Kidney capillary endothelial cell (primary cell): ENCODE measurements around the gene TGFB1I1.
A peak's percentile ranks its signal among the peaks of the same experiment; 100 is the strongest.
"Not testable (repeated sequence)": the region's sequence is repeated elsewhere in the genome, so short reads cannot be mapped to it uniquely, and the experiment has no call there.

Source experiments
- DNase-seq: peaks from one replicate; pipeline ENCODE4 v3.0.0-alpha.2; 2018; ENCODE audit warnings: low spot score

Gene TGFB1I1

DNA sequence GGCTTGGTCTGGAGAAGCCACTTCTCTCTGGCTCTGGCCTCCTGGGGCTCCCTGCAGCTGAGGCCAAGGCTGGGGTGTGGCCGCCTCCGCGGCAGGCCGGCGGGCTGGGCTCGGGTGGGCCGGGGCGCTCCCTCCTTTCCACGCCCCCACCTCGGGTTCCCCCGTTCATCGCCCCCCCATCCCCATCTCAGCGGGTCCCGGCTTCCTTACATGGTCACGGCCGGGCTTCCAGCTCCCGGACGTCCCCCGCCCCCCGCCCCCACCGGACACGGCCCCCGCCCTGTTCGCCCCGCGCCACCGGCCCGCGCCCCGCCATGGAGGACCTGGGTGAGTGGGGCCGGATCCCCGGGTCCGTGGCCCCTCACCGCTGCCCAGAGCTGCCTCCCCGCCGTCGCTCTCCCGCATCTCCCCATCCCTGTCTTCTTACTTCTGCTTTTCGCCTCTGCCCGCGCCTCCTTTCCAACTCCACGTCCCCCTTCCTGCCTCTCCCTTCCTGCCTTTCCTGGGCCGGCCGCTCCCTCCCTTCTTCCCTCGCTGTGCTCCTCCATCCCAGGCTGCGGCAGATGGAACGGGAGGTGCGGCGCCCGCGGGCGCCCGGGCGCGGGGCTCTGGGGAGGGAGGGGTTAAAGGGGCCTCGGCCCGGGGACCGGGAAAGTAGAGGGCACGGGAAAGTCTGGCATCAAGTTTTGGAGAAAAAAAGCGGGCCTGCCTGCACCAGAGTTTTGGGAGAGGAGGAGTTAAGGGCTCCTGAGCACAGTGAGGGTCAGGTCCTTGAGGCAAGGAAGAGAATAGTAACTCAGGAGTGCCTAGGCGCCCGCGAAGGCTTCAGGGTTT is at the start of gene TGFB1I1:
TGFB1I1 (plus strand) TSS at position 278 of the 834 bp plus-strand sequence; CDS start at position 315, 37 bp downstream.
- DNase-seq = peak; percentile 46

DNA sequence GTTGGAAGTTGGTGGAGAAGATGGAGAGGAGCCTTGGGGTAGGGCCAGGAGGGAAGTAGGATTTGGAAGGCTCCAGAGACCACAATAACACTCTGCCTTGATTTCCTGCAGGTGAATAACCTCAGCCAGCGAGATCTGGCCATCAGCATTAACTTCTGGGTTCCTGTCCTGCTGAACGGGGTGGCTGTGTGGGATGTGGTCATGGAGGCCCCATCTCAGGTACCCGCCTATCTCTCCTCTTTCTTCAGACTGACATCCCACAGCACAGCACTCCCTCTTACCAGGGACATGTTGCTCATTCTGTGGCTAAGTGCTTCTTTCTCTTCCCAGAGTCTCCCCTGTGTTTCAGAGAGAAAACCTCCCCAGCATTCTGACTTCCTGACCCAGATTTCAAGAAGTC is 48.7 kb upstream of the TGFB1I1 start:
- no peak for DNase-seq

DNA sequence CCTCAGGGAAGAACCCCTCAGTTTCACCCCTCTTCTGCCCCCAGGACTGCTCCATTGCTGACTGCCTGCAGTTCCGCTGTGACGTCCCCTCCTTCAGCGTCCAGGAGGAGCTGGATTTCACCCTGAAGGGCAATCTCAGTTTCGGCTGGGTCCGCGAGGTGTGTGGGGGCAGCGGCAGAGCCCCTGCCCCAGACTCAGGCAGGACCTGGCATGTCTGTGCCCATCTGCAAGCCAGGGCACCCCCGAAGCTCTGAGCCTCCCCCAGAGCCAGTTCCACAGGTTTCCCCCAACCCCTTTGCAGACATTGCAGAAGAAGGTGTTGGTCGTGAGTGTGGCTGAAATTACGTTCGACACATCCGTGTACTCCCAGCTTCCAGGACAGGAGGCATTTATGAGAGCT is 48.2 kb upstream of the TGFB1I1 start:
- DNase-seq = no peak

- peak; percentile 16 for DNase-seq
Measured at GRCh38 chr16:31427441-31428278, 44.3 kb upstream of the TGFB1I1 start.

GRCh38 chr16:31428279-31428597 is 43.7 kb upstream of the TGFB1I1 start, which contains the start of gene COX6A2:
COX6A2 (minus strand) TSS chr16:31428360; CDS start chr16:31428325, 35 bp downstream.
- DNase-seq = no peak

DNA sequence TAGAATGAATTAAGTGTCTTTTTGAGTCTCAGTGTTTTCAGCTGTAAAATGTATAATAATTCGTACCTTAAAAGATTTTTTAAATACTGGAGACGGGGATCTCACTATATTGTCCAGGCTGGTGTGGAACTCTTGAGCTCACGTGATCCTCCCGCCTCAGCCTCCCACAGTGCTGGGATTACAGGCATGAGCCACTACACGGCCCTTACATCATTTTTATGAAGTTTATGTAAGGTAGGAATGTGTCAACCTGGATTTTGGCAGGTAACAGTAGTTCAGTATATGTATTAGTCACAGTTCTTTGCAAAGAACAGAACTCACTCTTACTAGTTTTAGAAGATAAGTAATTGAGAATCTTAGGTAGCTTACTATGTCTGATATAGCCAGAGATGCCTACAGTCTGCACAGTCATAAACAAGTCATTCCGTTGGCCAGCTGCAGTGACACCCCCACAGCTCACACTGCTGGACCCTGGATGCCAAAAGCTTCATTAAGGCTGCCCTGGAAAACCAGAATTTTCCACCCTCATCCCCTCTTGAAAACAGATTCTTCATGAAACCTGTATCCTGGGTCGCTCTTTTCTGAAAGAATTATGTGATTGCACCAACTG is 43.2 kb upstream of the TGFB1I1 start:
- no peak for DNase-seq

DNA sequence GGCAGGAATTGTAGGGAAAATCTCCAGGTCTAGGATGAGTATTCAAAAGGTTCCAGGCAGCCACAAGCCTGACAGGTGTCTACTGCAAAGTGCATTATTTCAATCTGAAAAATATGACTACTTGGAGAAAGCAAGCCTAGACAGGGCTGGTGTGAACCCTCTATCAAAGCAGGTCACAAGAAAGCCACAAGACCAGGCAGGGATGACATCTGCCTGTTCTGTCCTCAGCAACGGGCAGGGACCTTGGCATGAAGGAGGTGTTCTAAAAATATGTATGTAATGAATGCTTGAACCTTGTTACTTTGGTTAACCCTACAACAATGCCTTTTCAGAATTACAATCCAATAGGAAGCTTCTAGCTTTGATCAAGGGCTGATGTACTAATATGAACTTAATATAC is 42.6 kb upstream of the TGFB1I1 start:
- no peak for DNase-seq

DNA sequence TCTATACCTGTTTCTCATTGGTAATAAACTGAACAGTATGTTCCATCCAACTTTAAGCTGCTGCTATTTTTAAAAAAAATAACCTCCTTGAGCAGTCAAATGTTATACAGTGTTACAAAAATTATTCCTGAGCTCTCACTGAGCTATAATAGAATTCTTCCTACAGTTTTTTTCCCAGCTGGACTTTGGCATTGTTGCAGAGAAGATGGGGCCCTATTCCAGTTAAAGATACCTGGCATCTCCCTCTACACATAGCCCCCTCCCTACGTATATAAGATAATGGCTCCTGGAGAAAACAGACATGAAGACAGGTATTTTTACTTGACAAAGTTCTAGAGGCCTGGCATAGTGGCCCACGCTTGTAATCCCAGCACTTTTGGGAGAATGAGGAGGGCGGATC is 42.2 kb upstream of the TGFB1I1 start:
- no peak for DNase-seq

- no peak for DNase-seq
Measured at GRCh38 chr16:31430380-31431052, 41.4 kb upstream of the TGFB1I1 start.

GRCh38 chr16:31435341-31436220 is 36.4 kb upstream of the TGFB1I1 start:
- DNase-seq = no peak

- DNase-seq = no peak
Measured at GRCh38 chr16:31436221-31437045, 35.5 kb upstream of the TGFB1I1 start.

- DNase-seq = no peak
Measured at GRCh38 chr16:31438414-31438813, 33.5 kb upstream of the TGFB1I1 start.

DNA sequence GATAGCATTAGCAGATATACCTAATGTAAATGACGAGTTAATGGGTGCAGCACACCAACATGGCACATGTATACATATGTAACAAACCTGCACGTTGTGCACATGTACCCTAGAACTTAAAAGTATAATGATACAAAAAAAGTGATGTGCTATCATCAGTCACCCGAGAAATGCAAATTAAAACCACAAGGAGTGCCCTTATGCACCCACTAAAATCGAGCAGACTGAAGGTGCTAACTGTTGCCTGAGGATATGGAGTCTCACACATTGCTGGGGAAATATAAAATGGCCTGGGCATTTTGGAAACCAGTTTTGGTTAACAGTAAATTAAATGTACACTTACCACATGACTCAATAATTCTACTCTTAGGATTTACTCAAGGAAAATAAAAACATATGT is 32.9 kb upstream of the TGFB1I1 start:
- DNase-seq = not testable (repeated sequence)

- DNase-seq = no peak
Measured at GRCh38 chr16:31439519-31439918, 32.4 kb upstream of the TGFB1I1 start.

DNA sequence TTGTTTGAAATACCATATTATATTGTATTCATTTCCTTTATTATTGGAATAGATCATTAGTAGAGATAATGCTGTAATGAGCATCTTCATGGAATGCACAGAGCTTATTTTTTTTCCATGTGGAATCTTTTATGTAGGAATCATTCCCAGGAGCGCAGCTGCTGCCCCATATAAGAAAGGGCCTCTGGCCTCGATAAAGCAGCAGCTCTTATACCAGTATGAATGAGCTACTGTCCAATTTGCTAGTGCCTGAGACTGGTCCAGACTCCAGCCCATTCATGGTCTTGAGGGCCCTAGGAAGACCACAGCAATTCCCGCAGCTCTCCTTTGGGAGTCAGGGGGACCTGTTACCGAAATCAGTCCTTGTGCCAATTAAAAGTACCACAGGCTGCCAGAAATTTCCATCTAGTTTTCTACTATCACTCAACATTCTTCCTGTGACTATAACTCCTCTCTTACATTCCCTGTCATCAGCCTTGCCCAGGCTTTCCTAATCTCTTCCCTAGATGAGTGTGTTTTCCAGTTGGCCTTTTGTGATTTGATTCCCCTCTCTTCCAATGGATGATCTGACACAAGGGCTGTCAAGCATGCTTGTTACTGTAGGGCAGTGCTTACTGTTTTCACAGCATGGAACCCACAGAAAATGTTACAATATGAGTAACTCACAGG is 31.3 kb upstream of the TGFB1I1 start:
- DNase-seq = no peak

DNA sequence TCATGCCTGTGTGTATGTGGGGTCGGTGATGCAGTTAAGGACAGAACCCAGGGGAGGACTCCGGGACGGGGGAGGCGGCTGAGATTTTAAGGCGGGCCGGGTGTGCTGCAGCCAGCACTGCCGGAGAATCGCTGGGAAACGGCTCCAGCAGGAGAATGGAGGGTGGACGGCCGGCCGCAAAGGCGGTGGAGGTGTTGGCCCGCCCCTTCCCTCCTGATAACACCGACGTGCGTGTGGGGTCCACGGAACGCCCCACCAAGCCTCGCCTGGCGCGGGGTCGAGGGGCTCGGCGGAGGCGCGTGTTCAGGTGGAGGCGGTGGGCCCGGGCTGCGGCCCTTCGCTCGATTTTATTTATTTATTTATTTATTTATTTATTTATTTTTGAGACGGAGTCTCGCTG is 30.0 kb upstream of the TGFB1I1 start:
- no peak for DNase-seq

DNA sequence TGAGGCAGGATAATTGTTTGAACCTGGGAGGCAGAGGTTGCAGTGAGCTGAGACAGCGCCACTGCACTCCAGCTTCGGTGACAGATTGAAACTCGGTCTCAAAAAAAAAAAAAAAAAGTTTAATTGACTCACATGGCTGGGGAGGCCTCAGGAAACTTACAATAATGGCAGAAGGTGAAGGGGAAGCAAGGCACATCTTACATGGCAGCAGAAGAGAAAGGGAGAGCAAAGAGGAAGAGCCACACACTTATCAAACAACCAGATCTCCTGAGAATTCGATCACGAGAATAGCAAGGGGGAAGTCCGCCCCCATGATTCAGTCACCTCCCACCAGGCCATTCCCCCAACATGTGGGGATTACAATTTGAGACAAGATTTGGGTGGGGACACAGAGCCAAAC is 26.0 kb upstream of the TGFB1I1 start:
- DNase-seq = not testable (repeated sequence)

- DNase-seq = no peak
Measured at GRCh38 chr16:31451201-31451600, 20.8 kb upstream of the TGFB1I1 start.

DNA sequence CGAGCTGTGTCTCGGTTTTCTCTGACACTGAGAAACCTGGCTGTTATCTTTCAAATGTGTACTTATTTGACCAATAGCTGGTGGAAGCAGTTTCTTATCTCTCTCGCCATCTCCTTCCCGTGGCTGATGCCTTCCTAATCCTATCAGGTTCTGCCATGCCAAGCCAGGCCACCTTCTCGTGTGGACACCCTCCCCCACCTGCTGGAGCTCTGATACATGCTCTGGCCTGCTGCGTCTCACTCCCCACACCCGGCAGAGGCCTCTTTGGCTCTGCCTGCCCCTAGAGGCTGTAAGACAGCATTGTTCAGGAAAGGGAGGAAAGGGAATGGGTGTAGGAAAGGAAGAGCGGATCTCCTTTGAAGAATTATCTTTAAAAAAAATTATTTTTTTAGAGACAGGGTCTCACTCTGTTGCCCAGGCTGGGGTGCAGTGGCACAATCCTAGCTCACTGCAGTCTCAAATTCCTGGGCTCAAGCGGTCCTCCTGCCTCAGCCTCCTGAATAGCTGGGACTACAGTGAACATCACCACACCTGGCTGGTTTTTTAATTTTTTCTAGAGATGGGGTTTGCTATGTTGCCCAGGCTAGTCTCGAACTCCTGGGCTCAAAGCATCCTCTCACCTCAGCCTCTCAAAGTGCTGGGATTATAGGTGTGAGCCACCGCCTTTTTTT is 20.1 kb upstream of the TGFB1I1 start:
- no peak for DNase-seq
